CD4-positive, alpha-beta T cell (primary cell): Measurements from ENCODE around the gene EYA2. TPM values are rescaled to one million over a fixed set of nuclear protein-coding genes. Genes with fewer than 3 reads are reported as not detected.

Experiments
- ATAC-seq: fragments of 200-7000 bp; cut with Tn5 transposase; one replicate; pipeline ENCODE4 v1.10.0; 2022; ENCODE audit warnings: mild to moderate bottlenecking; ENCODE audit not compliant: poor library complexity
- CTCF ChIA-PET: fragments of 350-600 bp; sonication (Branson Sonifier 250); formaldehyde crosslinking; loops from one replicate; lab custom pipeline; 2021; ENCODE audit warnings: antibody characterized with exemption, inconsistent platforms; lab: Charles Lee
- POLR2A ChIA-PET: fragments of 350-600 bp; sonication (Branson Sonifier 250); formaldehyde crosslinking; loops from one replicate; lab custom pipeline; 2021; ENCODE audit warnings: antibody characterized with exemption, inconsistent platforms; lab: Charles Lee
- DNase-seq, 14 experiments: peaks; one replicate each; pipeline ENCODE4 v3.0.0-alpha.2; 2013 to 2020; ENCODE audit warnings: mixed read lengths in 2 of 14
- H3K27ac ChIP-seq, 2 donors: one replicate each; pipeline versions ENCODE4 v1.5.1 to v1.7.0; 2013; ENCODE audit warnings: low read length in 2 of 2, low read depth in 1 of 2, mild to moderate bottlenecking in 1 of 2
- H3K27me3 ChIP-seq, 2 experiments: 1 replicate in 1 of 2; 2 replicates in 1 of 2; pipeline versions ENCODE4 v1.6.1 to v1.7.0; 2013; ENCODE audit warnings: low read length in 2 of 2, control low read depth in 1 of 2, mild to moderate bottlenecking in 1 of 2, moderate library complexity in 1 of 2; ENCODE audit not compliant: insufficient read depth in 2 of 2, control insufficient read depth in 1 of 2
- H3K36me3 ChIP-seq: one replicate; pipeline ENCODE4 v1.6.1; 2013; ENCODE audit warnings: low read length, control low read depth; ENCODE audit not compliant: insufficient read depth
- H3K4me1 ChIP-seq: one replicate; pipeline ENCODE4 v1.6.1; 2013; ENCODE audit warnings: low read length, control low read depth; ENCODE audit not compliant: insufficient read depth
- H3K4me3 ChIP-seq: one replicate; pipeline ENCODE4 v1.5.1; 2013; ENCODE audit warnings: mild to moderate bottlenecking, low read length, moderate library complexity
- H3K9me3 ChIP-seq, 2 experiments: 1 replicate in 1 of 2; 2 replicates in 1 of 2; pipeline versions ENCODE4 v1.6.1 to v1.7.0; 2013; ENCODE audit warnings: low read length in 2 of 2, mild to moderate bottlenecking in 2 of 2, control low read depth in 1 of 2, moderate library complexity in 1 of 2; ENCODE audit not compliant: control insufficient read depth in 1 of 2, insufficient read depth in 1 of 2
- H3K27ac Mint-ChIP-seq: one replicate; pipeline ENCODE4 v1.8.0; 2020; ENCODE audit warnings: mixed read lengths
- H3K27me3 Mint-ChIP-seq: one replicate; pipeline ENCODE4 v1.8.0; 2021; ENCODE audit warnings: mixed read lengths
- H3K36me3 Mint-ChIP-seq: one replicate; pipeline ENCODE4 v1.8.0; 2021; ENCODE audit warnings: low read depth, mixed read lengths
- H3K4me1 Mint-ChIP-seq: one replicate; pipeline ENCODE4 v1.8.0; 2021; ENCODE audit warnings: low read depth, mixed read lengths
- H3K4me3 Mint-ChIP-seq: one replicate; pipeline ENCODE4 v1.8.0; 2020; ENCODE audit warnings: mild to moderate bottlenecking, mixed read lengths
- H3K9me3 Mint-ChIP-seq: one replicate; pipeline ENCODE4 v1.8.0; 2020; ENCODE audit warnings: mixed read lengths
- intact Hi-C, 2 experiments: fragments of 100-400 bp; cut with DNase I in 1 of 2; cut with micrococcal nuclease in 1 of 2; formaldehyde crosslinking; loops; one replicate each; pipeline versions ENCODE4 v1.15.1 to v1.9.0; 2023 to 2025; cut with DNase I, micrococcal nuclease
- total RNA-seq, 174 experiments: library from RNA in 2 of 174; stranded (reverse) in 2 of 174; gene quantifications; one replicate each; pipeline ENCODE4 v1.2.3 and lab custom pipeline; 2021 to 2026
- TF ChIP-seq, protein P1 (sequence below): fragments of 200-600 bp; IDR thresholded peaks from one replicate; pipeline ENCODE4 v1.8.0; 2022; ENCODE audit warnings: antibody characterized with exemption, mild to moderate bottlenecking

The EYA2 gene
- total RNA-seq, 2 experiments from 2014 or later = not detected

- CTCF ChIA-PET = no interaction called here
- no peak overlapping the region for H3K4me3 ChIP-seq
- no peaks in the 10 kb centered on the region for H3K27me3 ChIP-seq
- intact Hi-C loops = no loop called here
- ATAC-seq = no peak
- no peaks in the 10 kb centered on the region for H3K9me3 ChIP-seq
- no peaks in the 10 kb centered on the region for H3K27me3 Mint-ChIP-seq
- H3K27ac Mint-ChIP-seq = no peak overlapping the region
- H3K36me3 Mint-ChIP-seq = peaks cover 24% of the 10 kb centered on the region
- H3K9me3 Mint-ChIP-seq = no peaks in the 10 kb centered on the region
- no peak overlapping the region for H3K4me3 Mint-ChIP-seq
- H3K4me1 Mint-ChIP-seq = peaks cover 4% of the 10 kb centered on the region
- H3K27ac ChIP-seq = no peak overlapping the region
- peaks cover 66% of the 10 kb centered on the region for H3K36me3 ChIP-seq
- no peaks in the 10 kb centered on the region for H3K4me1 ChIP-seq
- POLR2A ChIA-PET = no interaction called here
- TF ChIP-seq, protein P1, sequence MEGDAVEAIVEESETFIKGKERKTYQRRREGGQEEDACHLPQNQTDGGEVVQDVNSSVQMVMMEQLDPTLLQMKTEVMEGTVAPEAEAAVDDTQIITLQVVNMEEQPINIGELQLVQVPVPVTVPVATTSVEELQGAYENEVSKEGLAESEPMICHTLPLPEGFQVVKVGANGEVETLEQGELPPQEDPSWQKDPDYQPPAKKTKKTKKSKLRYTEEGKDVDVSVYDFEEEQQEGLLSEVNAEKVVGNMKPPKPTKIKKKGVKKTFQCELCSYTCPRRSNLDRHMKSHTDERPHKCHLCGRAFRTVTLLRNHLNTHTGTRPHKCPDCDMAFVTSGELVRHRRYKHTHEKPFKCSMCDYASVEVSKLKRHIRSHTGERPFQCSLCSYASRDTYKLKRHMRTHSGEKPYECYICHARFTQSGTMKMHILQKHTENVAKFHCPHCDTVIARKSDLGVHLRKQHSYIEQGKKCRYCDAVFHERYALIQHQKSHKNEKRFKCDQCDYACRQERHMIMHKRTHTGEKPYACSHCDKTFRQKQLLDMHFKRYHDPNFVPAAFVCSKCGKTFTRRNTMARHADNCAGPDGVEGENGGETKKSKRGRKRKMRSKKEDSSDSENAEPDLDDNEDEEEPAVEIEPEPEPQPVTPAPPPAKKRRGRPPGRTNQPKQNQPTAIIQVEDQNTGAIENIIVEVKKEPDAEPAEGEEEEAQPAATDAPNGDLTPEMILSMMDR = no peak
- no peak for DNase-seq
These were observed 315.8 kb downstream of the EYA2 start for GRCh38 chr20:47210470-47210869.

DNA sequence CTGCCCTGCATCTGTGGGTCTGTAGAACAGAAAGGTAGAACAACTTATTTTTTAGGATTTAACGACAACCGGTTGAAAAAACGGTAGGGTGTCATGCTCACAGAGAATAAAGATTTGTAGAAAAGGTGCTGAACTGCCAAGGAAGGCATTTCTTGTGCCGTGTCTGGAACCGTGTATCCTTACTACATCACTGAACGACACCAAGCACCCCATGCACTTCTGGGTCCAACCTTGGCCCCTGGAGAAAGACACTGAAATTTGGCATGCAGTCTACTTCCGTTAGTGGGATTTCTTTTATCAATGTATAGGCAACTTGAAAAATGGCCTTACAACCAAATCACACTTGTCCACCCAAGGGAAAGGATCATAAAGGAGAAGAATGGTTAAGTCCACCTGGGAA is 316.4 kb downstream of the EYA2 start:
- intact Hi-C loops = no loop called here
- Histone ChIP-seq H3K9me3 (no peaks in the 10 kb centered on the region), H3K4me1 (no peaks in the 10 kb centered on the region), H3K27ac (no peak overlapping the region), H3K36me3 (peaks cover 71% of the 10 kb centered on the region), H3K4me3 (no peak overlapping the region), H3K27me3 (no peaks in the 10 kb centered on the region)
- no peak for ATAC-seq
- Mint-ChIP-seq H3K4me3 (no peak overlapping the region), H3K27me3 (no peaks in the 10 kb centered on the region), H3K9me3 (no peaks in the 10 kb centered on the region), H3K36me3 (peaks cover 30% of the 10 kb centered on the region), H3K4me1 (peaks cover 3% of the 10 kb centered on the region), H3K27ac (no peak overlapping the region)
- TF ChIP-seq, protein P1 = no peak
- ChIA-PET CTCF (no interaction called here), POLR2A (no interaction called here)
- no peak for DNase-seq

GRCh38 chr20:47212606-47213207 is 318.1 kb downstream of the EYA2 start:
- Mint-ChIP-seq H3K4me3 (no peak overlapping the region), H3K9me3 (no peaks in the 10 kb centered on the region), H3K27me3 (no peaks in the 10 kb centered on the region), H3K27ac (no peak overlapping the region), H3K4me1 (peaks cover 8% of the 10 kb centered on the region), H3K36me3 (peaks cover 39% of the 10 kb centered on the region)
- no peaks in the 10 kb centered on the region for H3K4me1 ChIP-seq
- ChIA-PET CTCF (no interaction called here), POLR2A (no interaction called here)
- H3K4me3 ChIP-seq = no peak overlapping the region
- DNase-seq (no peak), ATAC-seq (no peak)
- H3K36me3 ChIP-seq = peaks cover 81% of the 10 kb centered on the region
- no peak overlapping the region for H3K27ac ChIP-seq
- H3K27me3 ChIP-seq = no peaks in the 10 kb centered on the region
- intact Hi-C loops = no loop called here
- no peaks in the 10 kb centered on the region for H3K9me3 ChIP-seq
- TF ChIP-seq, protein P1 = no peak
